ENCODE results near the gene RBFOX1.

Gene RBFOX1

DNA sequence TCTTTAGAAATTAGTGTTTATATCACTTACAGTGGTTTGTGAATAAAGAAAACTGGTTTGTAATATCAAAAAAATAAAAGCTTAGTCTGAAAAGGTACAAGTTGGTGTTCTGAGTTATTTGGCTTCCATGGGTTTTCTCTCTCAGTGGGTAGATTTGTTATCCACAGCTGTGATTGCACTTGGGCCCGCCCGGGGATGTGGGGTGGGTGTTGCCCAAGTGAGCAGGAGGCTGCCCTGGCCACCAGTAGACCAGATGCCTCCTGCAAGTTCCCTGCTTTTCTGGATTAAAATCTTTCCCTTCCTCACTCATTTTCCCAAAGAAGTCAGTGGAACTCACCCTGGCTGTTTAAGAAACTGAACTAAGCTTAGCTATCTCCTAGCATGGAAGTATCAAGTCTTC is 380.6 kb downstream of the RBFOX1 start:
- DNase-seq: no peak

DNA sequence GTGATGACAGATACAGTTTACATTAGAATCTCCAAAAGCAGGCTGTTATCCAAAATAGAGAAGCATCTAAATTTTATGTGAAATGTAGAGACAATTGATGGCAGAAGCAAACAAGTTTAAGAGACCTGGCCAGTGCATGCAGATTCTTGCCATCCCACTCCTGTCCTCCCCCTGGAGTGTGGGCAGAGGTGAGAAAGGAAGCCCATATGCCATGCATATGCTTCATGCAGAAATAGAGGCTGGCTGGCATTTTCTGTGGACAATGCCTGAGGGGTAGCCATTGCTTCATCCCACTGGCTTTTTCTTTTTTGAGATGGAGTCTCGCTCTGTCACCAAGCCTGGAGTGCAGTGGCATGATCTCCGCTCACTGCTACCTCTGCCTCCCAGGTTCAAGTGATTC is 382.1 kb downstream of the RBFOX1 start:
- no peak for DNase-seq

DNA sequence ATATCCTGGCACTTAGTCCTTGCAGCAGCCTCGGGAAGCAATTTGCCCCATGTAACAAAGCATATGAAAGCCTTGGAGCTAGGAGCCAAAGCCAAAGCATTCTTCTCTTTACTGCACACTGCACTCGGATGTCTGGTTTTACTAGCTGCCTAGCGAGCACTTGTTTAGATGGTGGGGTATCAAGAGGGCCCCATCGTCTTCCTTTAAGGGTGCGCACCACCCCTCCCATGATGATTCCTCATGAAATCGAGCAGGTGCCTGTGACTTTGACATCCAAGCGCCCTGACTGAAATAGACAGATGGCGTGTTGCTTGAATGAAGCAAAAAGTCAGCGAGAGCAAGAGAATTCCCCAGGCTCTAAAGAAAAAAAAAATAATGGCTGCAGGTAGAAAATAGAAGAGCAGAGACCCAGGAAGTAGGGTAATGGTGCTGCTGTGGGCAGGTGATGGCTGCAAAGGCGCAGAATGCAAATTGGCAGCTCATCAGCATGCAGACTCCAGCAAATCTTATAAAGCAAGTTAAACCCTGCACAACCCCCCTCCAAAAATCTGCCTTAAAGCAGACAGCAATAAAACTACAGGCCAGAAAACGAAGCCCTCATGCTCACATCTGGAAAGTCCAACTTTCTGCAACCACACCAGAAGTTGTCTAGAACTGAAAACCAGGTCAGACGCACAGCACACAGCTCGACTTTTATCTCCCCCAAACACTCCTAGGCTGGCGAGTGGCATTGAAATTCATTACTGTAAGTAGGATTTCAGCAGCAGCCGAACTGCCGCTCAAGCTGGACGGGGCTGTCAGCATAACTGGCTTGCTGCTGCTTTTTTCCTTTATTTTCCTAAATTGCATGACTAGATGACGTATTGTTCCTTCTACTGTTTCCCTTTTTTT is 384.3 kb downstream of the RBFOX1 start:
- DNase-seq: no peak

DNA sequence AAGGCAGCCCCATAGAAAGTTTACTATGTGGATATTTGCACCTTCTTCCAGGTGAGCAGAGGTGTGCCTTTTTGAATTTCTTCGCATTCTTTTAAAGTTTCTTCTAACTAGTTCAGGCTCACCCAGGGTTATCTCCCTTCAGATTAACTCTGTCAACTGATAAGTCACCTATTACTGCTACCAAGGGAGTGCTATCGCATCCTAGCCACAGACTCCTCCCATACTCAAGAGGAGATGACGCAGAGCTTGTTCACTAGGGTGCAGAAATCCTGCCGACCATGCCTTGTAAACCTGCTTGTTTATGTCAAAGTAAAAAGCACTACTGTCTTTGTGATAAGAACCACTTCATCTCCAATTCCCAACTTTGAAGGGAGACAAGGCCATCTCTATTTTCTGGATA is 390.1 kb downstream of the RBFOX1 start:
- no peak for DNase-seq

DNA sequence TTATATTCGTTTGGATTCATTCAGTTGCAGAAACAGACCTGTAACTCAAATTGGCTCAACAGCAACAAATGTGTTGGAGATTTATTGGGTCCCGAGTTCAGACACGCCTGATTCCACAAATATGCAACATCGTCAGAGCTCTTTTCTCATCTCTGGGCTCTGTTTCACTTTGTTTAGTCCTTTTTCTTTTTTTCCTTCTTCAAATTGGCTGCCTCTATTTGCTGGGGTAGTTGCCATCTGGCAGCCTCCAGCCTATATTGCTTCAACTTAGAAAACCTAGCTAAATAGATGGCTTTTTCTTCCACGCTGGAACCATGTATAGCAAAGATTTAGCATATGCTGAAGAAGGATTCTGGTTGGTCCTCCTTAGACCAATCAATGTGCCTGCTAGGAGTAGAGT is 398.5 kb downstream of the RBFOX1 start:
- DNase-seq: no peak

DNA sequence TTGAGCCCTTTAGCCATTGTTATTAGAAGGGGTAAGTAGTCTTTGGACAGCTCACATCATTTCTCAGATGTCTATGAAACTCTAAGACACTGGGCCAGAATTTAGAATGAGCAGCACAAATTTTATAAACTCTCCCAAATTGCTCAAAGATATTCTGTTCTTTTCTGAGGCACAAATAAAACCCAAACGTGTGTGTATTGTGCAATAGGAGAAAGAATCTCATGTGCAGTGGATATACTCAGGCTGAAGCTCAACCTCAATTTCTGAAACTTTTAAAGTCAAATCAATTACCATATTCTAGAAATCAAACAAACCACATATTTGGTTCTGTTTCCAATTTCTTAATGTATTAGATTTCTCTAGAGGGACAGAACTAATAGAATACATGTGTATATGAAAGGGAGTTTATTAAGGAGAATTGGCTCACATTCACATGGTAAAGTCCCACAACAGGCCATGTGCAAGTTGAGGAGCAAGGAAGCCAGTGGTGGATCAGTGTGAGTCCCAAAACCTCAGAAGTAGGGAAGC is 403.6 kb downstream of the RBFOX1 start:
- no peak for DNase-seq

DNA sequence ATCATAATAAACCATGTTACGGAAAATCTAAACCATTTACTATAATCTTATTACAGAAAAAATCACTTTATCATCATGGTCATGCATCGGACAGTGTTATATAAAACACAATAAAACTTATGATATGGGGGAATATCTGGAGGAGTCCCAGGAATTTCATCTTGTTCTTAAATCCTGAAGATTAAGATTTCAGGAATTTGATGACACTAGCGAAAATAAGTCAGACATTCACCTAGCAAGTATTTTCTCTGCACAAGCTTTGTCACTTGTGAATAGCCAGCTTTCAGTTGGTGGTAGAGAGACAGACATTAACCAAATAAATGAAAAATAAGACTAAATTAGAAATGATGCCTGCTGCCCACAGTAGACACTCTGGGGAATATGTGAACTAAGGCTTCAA is 410.0 kb downstream of the RBFOX1 start:
- no peak for DNase-seq

DNA sequence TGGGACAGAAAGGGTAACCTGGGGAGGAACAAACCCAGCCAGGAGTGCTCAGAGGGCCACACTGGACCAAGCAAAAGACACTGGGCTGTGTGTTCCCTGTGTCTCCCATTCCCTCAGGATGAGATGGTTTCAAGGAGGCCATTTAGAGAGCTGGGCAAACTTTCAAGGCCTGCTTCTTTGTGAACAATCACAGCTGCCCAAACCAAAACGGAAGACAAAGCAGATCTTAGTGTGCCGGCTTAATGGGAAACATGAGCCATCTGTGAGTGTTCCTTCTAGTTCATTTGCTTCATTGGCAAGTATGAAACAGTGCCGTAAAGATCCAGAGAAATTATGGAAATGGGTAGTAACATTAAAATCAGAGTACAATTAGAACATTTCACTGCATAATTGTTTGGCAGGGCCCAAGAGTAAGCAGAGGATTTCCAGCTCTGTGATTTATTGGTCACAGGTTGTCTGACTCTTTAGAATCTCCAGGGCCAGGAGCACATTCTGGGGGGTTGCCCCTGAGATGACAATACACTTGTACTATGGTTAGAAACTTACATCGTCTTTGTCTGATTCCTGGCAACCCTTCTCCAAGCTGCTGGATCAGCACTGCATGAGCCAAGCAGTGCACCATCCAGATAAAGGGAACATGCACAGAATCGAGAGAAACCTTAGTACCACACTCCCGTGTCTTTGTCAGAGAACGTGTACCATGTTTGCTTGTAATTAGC is 412.1 kb downstream of the RBFOX1 start:
- DNase-seq: no peak

DNA sequence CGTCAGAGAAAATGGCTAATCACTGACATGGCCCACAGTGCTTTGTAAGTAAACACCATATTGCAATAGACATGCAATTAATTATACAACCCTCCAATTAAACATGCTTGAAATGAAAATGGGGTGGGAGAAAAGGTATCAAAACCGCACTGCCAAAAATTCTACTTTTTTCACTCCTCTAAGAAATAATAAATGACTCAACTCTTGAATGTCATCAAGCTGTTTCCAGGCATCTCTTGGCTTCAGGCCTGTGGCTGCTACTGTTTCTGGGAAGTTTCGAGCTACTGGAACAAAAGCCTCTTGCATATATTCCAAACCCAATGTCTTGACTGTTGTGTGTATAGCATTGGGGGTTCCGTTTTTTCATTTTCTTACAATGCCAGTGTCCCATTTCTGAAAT is 412.6 kb downstream of the RBFOX1 start:
- no peak for DNase-seq

DNA sequence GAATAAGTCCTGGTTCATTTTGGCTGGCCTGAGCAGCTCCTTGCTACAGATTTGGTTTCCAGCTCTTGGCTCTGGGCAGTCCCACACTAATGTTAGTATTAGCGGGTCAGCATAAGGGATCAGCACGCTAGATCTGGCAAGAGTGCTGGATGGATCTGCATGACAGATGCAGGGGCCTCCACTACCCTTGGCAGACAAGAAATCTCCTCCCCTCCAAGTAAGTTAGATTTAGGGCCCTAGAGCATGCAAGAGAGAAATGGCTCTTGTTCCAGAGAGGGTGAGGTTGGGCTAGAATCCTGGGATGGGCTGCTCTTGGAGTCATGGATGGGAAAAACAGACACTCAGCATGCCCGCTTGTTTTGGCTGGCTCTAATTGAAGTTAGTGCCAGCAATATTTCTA is 414.3 kb downstream of the RBFOX1 start:
- no peak for DNase-seq

DNA sequence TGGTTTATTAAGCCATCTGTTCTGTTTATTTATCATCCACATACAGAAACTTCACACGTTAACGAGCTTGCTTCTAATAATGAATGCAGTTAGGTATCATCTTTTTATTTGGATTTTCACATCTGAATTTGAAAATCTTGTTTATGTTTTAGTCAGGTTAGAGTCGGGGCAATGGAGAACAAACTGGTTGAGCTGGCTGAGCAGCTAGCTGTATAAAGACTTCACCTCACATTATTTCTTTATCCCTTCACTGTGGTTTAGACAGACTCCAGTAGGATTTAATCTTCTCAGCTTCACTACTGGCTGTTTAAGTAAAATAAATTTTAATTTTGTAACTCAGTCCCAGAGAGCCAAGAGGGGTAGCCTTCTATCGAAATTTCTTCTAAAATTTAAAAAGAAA is 415.9 kb downstream of the RBFOX1 start:
- no peak for DNase-seq

DNA sequence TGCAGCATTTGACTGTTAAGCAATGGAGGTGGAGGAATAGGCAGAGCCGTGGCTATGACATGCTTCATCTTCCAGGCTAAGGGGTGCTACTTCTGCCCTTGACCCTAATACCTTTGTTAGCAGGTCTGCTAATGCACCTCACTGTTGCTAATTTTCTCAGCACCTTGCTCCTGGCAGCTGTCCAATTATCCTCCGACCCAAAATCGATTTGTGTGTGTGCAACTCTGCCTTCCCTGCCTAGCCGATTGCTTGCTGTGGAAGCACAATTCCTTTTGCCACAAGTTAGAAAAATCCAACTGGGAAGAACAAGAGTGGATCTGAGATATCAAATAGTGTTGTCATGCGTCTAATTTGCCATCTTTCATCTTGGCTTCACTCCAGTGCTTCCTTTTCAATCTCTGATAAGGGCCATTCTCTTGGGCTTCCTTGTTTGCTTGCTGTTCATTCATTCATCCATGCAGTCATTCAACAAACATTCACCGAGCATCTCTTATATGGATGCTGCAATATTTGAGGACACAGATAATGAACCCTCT is 422.8 kb downstream of the RBFOX1 start:
- DNase-seq: no peak
